Neural progenitor cell (in vitro differentiated cells): ENCODE measurements around the gene HOGA1. TPM values are rescaled to one million over a fixed set of nuclear protein-coding genes. Genes with fewer than 3 reads are reported as not detected.

Experiments used
- DNase-seq: peaks from one replicate; pipeline ENCODE4 v3.0.0-alpha.2; 2016; ENCODE audit warnings: low spot score
- H2AFZ ChIP-seq: fragments of 200-600 bp; sonication (generic); replicated peaks from 2 replicates; pipeline ENCODE4 v1.6.1; 2016; ENCODE audit warnings: antibody characterized with exemption
- H3F3A ChIP-seq: fragments of 200-600 bp; sonication (generic); 2 replicates; pipeline ENCODE4 v1.6.1; 2016; ENCODE audit warnings: antibody characterized with exemption, low read depth
- H3K27ac ChIP-seq: fragments of 200-600 bp; sonication (generic); 2 replicates; pipeline ENCODE4 v1.5.1; 2016; ENCODE audit warnings: mild to moderate bottlenecking
- H3K27me3 ChIP-seq: fragments of 200-600 bp; sonication (generic); 2 replicates; pipeline ENCODE4 v1.6.1; 2016; ENCODE audit warnings: mild to moderate bottlenecking, moderate library complexity
- H3K36me3 ChIP-seq: fragments of 200-600 bp; sonication (generic); 2 replicates; pipeline ENCODE4 v1.5.1; 2016
- H3K4me1 ChIP-seq: fragments of 200-600 bp; sonication (generic); 2 replicates; pipeline ENCODE4 v1.6.1; 2016; ENCODE audit warnings: mixed run types
- H3K4me2 ChIP-seq: fragments of 200-600 bp; sonication (generic); 2 replicates; pipeline ENCODE4 v1.6.1; 2016
- H3K4me3 ChIP-seq: fragments of 200-600 bp; sonication (generic); 2 replicates; pipeline ENCODE4 v1.5.1; 2016
- H3K79me2 ChIP-seq: fragments of 200-600 bp; sonication (generic); 2 replicates; pipeline ENCODE4 v1.6.1; 2016; ENCODE audit warnings: low read depth
- H3K9ac ChIP-seq: fragments of 200-600 bp; sonication (generic); 2 replicates; pipeline ENCODE4 v1.6.1; 2016
- H3K9me3 ChIP-seq: fragments of 200-600 bp; sonication (generic); 2 replicates; pipeline ENCODE4 v1.5.1; 2016; ENCODE audit warnings: low read depth
- H4K20me1 ChIP-seq: fragments of 200-600 bp; sonication (generic); 2 replicates; pipeline ENCODE4 v1.6.1; 2016; ENCODE audit warnings: low read depth
- H3K27ac Mint-ChIP-seq: 3 replicates; pipeline ENCODE4 v1.8.0; 2021; ENCODE audit warnings: mixed read lengths
- H3K27me3 Mint-ChIP-seq: 2 replicates; pipeline ENCODE4 v1.8.0; 2022; ENCODE audit warnings: low read depth, mild to moderate bottlenecking, inconsistent platforms, moderate library complexity, mixed read lengths; ENCODE audit not compliant: insufficient read depth
- H3K36me3 Mint-ChIP-seq: 3 replicates; pipeline ENCODE4 v1.8.0; 2021; ENCODE audit warnings: mixed read lengths
- H3K4me1 Mint-ChIP-seq: 3 replicates; pipeline ENCODE4 v1.8.0; 2021; ENCODE audit warnings: mixed read lengths
- H3K4me3 Mint-ChIP-seq: 3 replicates; pipeline ENCODE4 v1.8.0; 2021; ENCODE audit warnings: mild to moderate bottlenecking, moderate library complexity, mixed read lengths
- H3K9me3 Mint-ChIP-seq: 3 replicates; pipeline ENCODE4 v1.8.0; 2020; ENCODE audit warnings: mixed read lengths
- EZH2 ChIP-seq: fragments of 200-600 bp; sonication (generic); IDR thresholded peaks from 2 replicates; pipeline ENCODE4 v1.6.1; 2017; ENCODE audit warnings: antibody characterized with exemption, mild to moderate bottlenecking, moderate library complexity
- EZH2phosphoT487 ChIP-seq: fragments of 200-600 bp; sonication (generic); IDR thresholded peaks from 2 replicates; pipeline ENCODE4 v1.6.1; 2017; ENCODE audit warnings: antibody characterized with exemption
- total RNA-seq: library from RNA; depleted of rRNA; stranded (reverse); fragments of >200 nt; gene quantifications from 2 replicates; pipeline ENCODE4 v1.2.3, GENCODE V29; 2015; ENCODE audit warnings: low replicate concordance
- TF ChIP-seq, protein P1 (sequence below): fragments of 200-600 bp; sonication (generic); IDR thresholded peaks from 2 replicates; pipeline ENCODE4 v1.5.1; 2017; ENCODE audit warnings: antibody characterized with exemption, mild to moderate bottlenecking

HOGA1 gene
- total RNA-seq, 1 donor from 2014 or later: 0.17 TPM

- no peak overlapping the region for H3K27ac ChIP-seq
- no peaks in the 10 kb centered on the region for H3K36me3 ChIP-seq
- no peak overlapping the region for H3K4me2 ChIP-seq
- H4K20me1 ChIP-seq: peaks cover 48% of the 10 kb centered on the region
- peaks cover 19% of the 10 kb centered on the region for H3K4me1 ChIP-seq
- no peak overlapping the region for H3K9ac ChIP-seq
- peaks cover 71% of the 10 kb centered on the region for H3K79me2 ChIP-seq
- no peak for DNase-seq
- Mint-ChIP-seq H3K4me3 (no peak overlapping the region), H3K27ac (no peak overlapping the region), H3K27me3 (peaks cover 8% of the 10 kb centered on the region), H3K4me1 (peaks cover 21% of the 10 kb centered on the region), H3K9me3 (no peaks in the 10 kb centered on the region), H3K36me3 (peaks cover 17% of the 10 kb centered on the region)
- H3K27me3 ChIP-seq: no peaks in the 10 kb centered on the region
- TF ChIP-seq EZH2 (no peak), EZH2phosphoT487 (no peak)
- TF ChIP-seq, protein P1, sequence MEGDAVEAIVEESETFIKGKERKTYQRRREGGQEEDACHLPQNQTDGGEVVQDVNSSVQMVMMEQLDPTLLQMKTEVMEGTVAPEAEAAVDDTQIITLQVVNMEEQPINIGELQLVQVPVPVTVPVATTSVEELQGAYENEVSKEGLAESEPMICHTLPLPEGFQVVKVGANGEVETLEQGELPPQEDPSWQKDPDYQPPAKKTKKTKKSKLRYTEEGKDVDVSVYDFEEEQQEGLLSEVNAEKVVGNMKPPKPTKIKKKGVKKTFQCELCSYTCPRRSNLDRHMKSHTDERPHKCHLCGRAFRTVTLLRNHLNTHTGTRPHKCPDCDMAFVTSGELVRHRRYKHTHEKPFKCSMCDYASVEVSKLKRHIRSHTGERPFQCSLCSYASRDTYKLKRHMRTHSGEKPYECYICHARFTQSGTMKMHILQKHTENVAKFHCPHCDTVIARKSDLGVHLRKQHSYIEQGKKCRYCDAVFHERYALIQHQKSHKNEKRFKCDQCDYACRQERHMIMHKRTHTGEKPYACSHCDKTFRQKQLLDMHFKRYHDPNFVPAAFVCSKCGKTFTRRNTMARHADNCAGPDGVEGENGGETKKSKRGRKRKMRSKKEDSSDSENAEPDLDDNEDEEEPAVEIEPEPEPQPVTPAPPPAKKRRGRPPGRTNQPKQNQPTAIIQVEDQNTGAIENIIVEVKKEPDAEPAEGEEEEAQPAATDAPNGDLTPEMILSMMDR: no peak
- H3K9me3 ChIP-seq: no peaks in the 10 kb centered on the region
- H3K4me3 ChIP-seq: no peak overlapping the region
- H3F3A ChIP-seq: peaks cover 19% of the 10 kb centered on the region
- no peak overlapping the region for H2AFZ ChIP-seq
Observed at GRCh38 chr10:97643441-97643985, 59.3 kb downstream of the HOGA1 start.

GRCh38 chr10:97644936-97645335 lies 60.7 kb downstream of the HOGA1 start:
- no peak overlapping the region for H3K27ac ChIP-seq
- TF ChIP-seq EZH2 (no peak), EZH2phosphoT487 (no peak)
- TF ChIP-seq, protein P1: no peak
- H3K9ac ChIP-seq: no peak overlapping the region
- DNase-seq: no peak
- H3K27me3 Mint-ChIP-seq: peaks cover 8% of the 10 kb centered on the region
- peaks cover 60% of the 10 kb centered on the region for H4K20me1 ChIP-seq
- H3K4me2 ChIP-seq: no peak overlapping the region
- peaks cover 11% of the 10 kb centered on the region for H3F3A ChIP-seq
- H3K79me2 ChIP-seq: peaks cover 83% of the 10 kb centered on the region
- H3K4me3 Mint-ChIP-seq: no peak overlapping the region
- H3K4me1 Mint-ChIP-seq: peaks cover 28% of the 10 kb centered on the region
- no peaks in the 10 kb centered on the region for H3K9me3 ChIP-seq
- no peaks in the 10 kb centered on the region for H3K36me3 ChIP-seq
- H3K9me3 Mint-ChIP-seq: no peaks in the 10 kb centered on the region
- H2AFZ ChIP-seq: no peak overlapping the region
- no peak overlapping the region for H3K27ac Mint-ChIP-seq
- H3K27me3 ChIP-seq: no peaks in the 10 kb centered on the region
- peaks cover 19% of the 10 kb centered on the region for H3K36me3 Mint-ChIP-seq
- peaks cover 21% of the 10 kb centered on the region for H3K4me1 ChIP-seq
- H3K4me3 ChIP-seq: no peak overlapping the region

GRCh38 chr10:97647556-97647955 lies 63.4 kb downstream of the HOGA1 start:
- H3K9ac ChIP-seq: no peak overlapping the region
- peak; percentile 20 for DNase-seq
- Mint-ChIP-seq H3K27me3 (peaks cover 2% of the 10 kb centered on the region), H3K27ac (no peak overlapping the region), H3K4me1 (peaks cover 16% of the 10 kb centered on the region), H3K4me3 (no peak overlapping the region), H3K36me3 (peaks cover 22% of the 10 kb centered on the region), H3K9me3 (no peaks in the 10 kb centered on the region)
- H3K4me2 ChIP-seq: no peak overlapping the region
- H3K79me2 ChIP-seq: peaks cover 71% of the 10 kb centered on the region
- H3K36me3 ChIP-seq: no peaks in the 10 kb centered on the region
- no peak for TF ChIP-seq EZH2
- no peak for TF ChIP-seq EZH2phosphoT487
- TF ChIP-seq, protein P1: no peak
- no peak overlapping the region for H3K4me3 ChIP-seq
- H3K27me3 ChIP-seq: no peaks in the 10 kb centered on the region
- peak overlapping the region; percentile 6 for H3K27ac ChIP-seq
- no peak overlapping the region for H2AFZ ChIP-seq
- H4K20me1 ChIP-seq: peaks cover 44% of the 10 kb centered on the region
- H3K4me1 ChIP-seq: peaks cover 10% of the 10 kb centered on the region
- no peaks in the 10 kb centered on the region for H3K9me3 ChIP-seq
- peaks cover 8% of the 10 kb centered on the region for H3F3A ChIP-seq
